CD4-positive, alpha-beta T cell treated with Interleukin-1 beta for 1 hour (primary cell): ENCODE data around the gene PCP4L1.

Experiments used
- DNase-seq, 2 donors: peaks; one replicate each; pipeline ENCODE4 v3.0.0-alpha.2; 2020 to 2022

Gene PCP4L1

GRCh38 chr1:161324020-161324419 lies 65.5 kb downstream of the PCP4L1 start:
- peak; percentile 3 to 24 for DNase-seq

- no peak for DNase-seq
Measured at GRCh38 chr1:161330346-161330745, 71.8 kb downstream of the PCP4L1 start.

- no peak for DNase-seq
Measured at GRCh38 chr1:161333166-161333565, 74.6 kb downstream of the PCP4L1 start.
